DOHH2 (cell line): ENCODE measurements around the gene ETV7.

ENCODE experiments used
- H3F3A ChIP-seq: fragments of 200-600 bp; sonication (generic), shearing (Covaris generic); 2 replicates; pipeline ENCODE4 v1.6.0; 2016; ENCODE audit warnings: antibody characterized with exemption, mild to moderate bottlenecking; ENCODE audit not compliant: control insufficient read depth, insufficient read depth
- H3K27ac ChIP-seq: fragments of 200-600 bp; sonication (generic); 2 replicates; pipeline ENCODE4 v1.5.1; 2014; ENCODE audit warnings: low read depth, mild to moderate bottlenecking, low read length, moderate library complexity
- H3K27me3 ChIP-seq: fragments of 200-600 bp; sonication (generic); 2 replicates; pipeline ENCODE4 v1.6.1; 2014; ENCODE audit warnings: mild to moderate bottlenecking, low read length, mixed read lengths; ENCODE audit not compliant: control insufficient read depth
- H3K36me3 ChIP-seq: fragments of 200-600 bp; sonication (generic); 2 replicates; pipeline ENCODE4 v1.6.1; 2014; ENCODE audit warnings: mild to moderate bottlenecking, low read length, moderate library complexity, mixed read lengths; ENCODE audit not compliant: control insufficient read depth
- H3K4me1 ChIP-seq: fragments of 200-600 bp; sonication (generic); 2 replicates; pipeline ENCODE4 v1.6.1; 2014; ENCODE audit warnings: mild to moderate bottlenecking, low read length, mixed read lengths; ENCODE audit not compliant: control insufficient read depth
- H3K4me2 ChIP-seq: fragments of 200-600 bp; sonication (generic); 2 replicates; pipeline ENCODE4 v1.6.0; 2014; ENCODE audit warnings: mild to moderate bottlenecking, low read length, moderate library complexity
- H3K4me3 ChIP-seq: fragments of 200-600 bp; sonication (generic); 2 replicates; pipeline ENCODE4 v1.5.1; 2014; ENCODE audit warnings: mild to moderate bottlenecking, low read length, mixed read lengths
- H3K79me2 ChIP-seq: fragments of 200-600 bp; sonication (generic); 2 replicates; pipeline ENCODE4 v1.6.1; 2014; ENCODE audit warnings: mild to moderate bottlenecking, low read length, mixed read lengths; ENCODE audit not compliant: control insufficient read depth
- H3K9me2 ChIP-seq: fragments of 200-600 bp; sonication (generic); replicated peaks from 2 replicates; pipeline ENCODE4 v1.6.1; 2014; ENCODE audit warnings: mild to moderate bottlenecking, low read length, mixed read lengths; ENCODE audit not compliant: control insufficient read depth
- H3K9me3 ChIP-seq: fragments of 200-600 bp; sonication (generic); 2 replicates; pipeline ENCODE4 v1.6.1; 2014; ENCODE audit warnings: antibody characterized with exemption, low read length, mixed read lengths; ENCODE audit not compliant: control insufficient read depth, insufficient read depth
- H4K20me1 ChIP-seq: fragments of 200-600 bp; sonication (generic); 2 replicates; pipeline ENCODE4 v1.6.0; 2014; ENCODE audit warnings: low read depth, mild to moderate bottlenecking, antibody characterized with exemption, low read length, moderate library complexity; ENCODE audit not compliant: control insufficient read depth, insufficient read depth
- EZH2phosphoT487 ChIP-seq: fragments of 200-600 bp; sonication (generic); IDR thresholded peaks from 2 replicates; pipeline ENCODE4 v1.6.1; 2017; ENCODE audit warnings: borderline replicate concordance, mild to moderate bottlenecking, antibody characterized with exemption, low read length, moderate library complexity, mixed read lengths
- TF ChIP-seq, protein P1 (sequence below): fragments of 200-600 bp; sonication (generic); IDR thresholded peaks from one replicate; pipeline ENCODE4 v1.5.1; 2014; ENCODE audit warnings: antibody characterized with exemption, mild to moderate bottlenecking, low read depth, low read length; ENCODE audit not compliant: poor library complexity, severe bottlenecking

The ETV7 gene

DNA sequence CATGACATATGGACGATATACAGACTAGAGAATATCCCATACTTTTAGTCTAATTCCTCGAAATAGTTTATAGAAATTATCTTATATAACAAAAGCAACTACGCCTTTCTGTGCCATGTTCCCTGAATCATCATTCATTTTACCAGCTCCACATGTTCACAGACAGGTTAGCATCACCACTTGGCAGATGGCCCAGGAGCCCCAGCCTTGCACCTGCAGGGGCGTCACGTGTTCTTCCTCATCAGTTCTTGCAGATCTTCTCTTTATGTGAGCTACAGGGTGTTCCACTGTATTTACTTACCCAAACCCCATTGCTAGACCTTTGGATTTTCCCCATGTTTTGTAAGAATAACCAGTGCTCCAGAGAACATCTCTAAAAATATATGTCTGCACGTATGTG lies 38.2 kb downstream of the ETV7 start:
- TF ChIP-seq, protein P1, sequence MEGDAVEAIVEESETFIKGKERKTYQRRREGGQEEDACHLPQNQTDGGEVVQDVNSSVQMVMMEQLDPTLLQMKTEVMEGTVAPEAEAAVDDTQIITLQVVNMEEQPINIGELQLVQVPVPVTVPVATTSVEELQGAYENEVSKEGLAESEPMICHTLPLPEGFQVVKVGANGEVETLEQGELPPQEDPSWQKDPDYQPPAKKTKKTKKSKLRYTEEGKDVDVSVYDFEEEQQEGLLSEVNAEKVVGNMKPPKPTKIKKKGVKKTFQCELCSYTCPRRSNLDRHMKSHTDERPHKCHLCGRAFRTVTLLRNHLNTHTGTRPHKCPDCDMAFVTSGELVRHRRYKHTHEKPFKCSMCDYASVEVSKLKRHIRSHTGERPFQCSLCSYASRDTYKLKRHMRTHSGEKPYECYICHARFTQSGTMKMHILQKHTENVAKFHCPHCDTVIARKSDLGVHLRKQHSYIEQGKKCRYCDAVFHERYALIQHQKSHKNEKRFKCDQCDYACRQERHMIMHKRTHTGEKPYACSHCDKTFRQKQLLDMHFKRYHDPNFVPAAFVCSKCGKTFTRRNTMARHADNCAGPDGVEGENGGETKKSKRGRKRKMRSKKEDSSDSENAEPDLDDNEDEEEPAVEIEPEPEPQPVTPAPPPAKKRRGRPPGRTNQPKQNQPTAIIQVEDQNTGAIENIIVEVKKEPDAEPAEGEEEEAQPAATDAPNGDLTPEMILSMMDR: no peak
- no peak for TF ChIP-seq EZH2phosphoT487
- no peaks in the 10 kb centered on the region for H3F3A ChIP-seq
- peaks cover 4% of the 10 kb centered on the region; the same call in 1 of the 2 replicates for H3K9me3 ChIP-seq
- H4K20me1 ChIP-seq: no peaks in the 10 kb centered on the region
- H3K4me2 ChIP-seq: peak overlapping the region; percentile 41
- no peaks in the 10 kb centered on the region for H3K9me2 ChIP-seq
- H3K36me3 ChIP-seq: no peaks in the 10 kb centered on the region
- H3K27me3 ChIP-seq: no peaks in the 10 kb centered on the region
- no peak overlapping the region for H3K27ac ChIP-seq
- no peaks in the 10 kb centered on the region for H3K79me2 ChIP-seq
- H3K4me1 ChIP-seq: peaks cover 22% of the 10 kb centered on the region
- H3K4me3 ChIP-seq: no peak overlapping the region

DNA sequence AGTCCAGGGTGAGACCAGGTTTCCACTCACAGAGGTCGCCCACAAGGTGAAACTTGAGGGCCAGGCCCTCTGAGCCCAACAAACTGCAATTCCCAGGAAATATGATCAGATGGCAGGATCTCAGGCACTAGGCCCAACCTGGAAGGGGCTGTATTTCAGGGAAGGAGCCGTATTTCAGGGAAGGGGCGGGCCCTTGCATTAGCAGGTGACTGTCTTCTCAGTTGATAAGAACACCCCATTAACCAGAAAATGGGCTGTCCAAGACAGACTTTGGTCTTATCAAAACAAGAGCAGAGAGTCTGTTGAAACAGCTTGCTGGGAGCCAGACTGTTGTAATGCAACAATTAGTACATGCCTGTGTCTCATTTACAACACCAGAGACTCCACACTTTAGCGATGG lies 39.8 kb downstream of the ETV7 start:
- H3K9me3 ChIP-seq: peaks cover 4% of the 10 kb centered on the region; the same call in 1 of the 2 replicates
- H3K4me2 ChIP-seq: no peak overlapping the region
- H3K36me3 ChIP-seq: no peaks in the 10 kb centered on the region
- no peaks in the 10 kb centered on the region for H3F3A ChIP-seq
- no peak overlapping the region for H3K27ac ChIP-seq
- no peaks in the 10 kb centered on the region for H4K20me1 ChIP-seq
- H3K79me2 ChIP-seq: no peaks in the 10 kb centered on the region
- no peak overlapping the region for H3K4me3 ChIP-seq
- TF ChIP-seq, protein P1: no peak
- TF ChIP-seq EZH2phosphoT487: no peak
- H3K9me2 ChIP-seq: no peaks in the 10 kb centered on the region
- H3K4me1 ChIP-seq: peaks cover 22% of the 10 kb centered on the region
- H3K27me3 ChIP-seq: peaks cover 4% of the 10 kb centered on the region; the same call in 1 of the 2 replicates

DNA sequence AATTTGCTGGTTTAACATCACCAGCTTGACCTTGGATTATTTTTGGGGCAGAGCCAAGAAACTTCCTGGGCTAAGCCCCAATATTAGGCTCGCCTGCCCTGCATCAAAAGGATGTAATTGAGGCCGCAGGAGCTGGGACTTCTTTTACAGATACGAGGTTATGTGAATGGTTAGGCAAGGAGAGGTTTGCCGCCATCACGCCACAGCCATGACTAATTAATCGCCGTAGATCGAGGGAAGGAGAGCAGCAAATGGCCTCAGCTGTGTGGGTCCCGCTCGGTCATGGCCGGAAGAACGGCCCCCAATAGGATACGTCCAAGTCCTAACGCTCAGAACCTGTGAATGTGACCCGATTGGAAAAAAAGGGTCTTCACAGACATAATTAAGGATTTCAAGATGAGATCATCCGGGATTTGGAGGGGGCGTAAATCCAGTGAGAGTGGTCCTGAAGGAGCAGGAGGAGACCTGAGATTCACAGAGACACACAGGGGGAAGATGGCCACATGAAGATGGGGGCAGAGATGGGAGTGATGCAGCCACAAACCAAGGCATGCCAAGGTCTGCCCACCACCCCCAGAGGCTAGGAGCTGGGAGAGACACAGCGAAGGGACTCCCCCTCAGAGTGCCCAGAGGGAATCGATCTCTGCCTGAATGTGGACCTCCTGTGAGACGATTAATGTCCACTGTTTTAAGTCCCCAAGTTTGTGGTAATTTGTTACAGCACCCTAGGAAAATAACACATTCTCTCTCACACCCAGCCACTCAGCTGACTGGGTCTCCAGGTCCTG lies 40.8 kb downstream of the ETV7 start:
- Histone ChIP-seq H3K9me2 (no peaks in the 10 kb centered on the region), H3K4me2 (no peak overlapping the region), H4K20me1 (no peaks in the 10 kb centered on the region), H3K4me1 (peaks cover 22% of the 10 kb centered on the region), H3K9me3 (no peaks in the 10 kb centered on the region), H3K36me3 (no peaks in the 10 kb centered on the region), H3K27me3 (peaks cover 4% of the 10 kb centered on the region; the same call in 1 of the 2 replicates), H3K27ac (no peak overlapping the region), H3F3A (no peaks in the 10 kb centered on the region), H3K79me2 (no peaks in the 10 kb centered on the region), H3K4me3 (no peak overlapping the region)
- no peak for TF ChIP-seq EZH2phosphoT487
- TF ChIP-seq, protein P1: no peak
